HG02588 (cell line): ENCODE results near the gene NDUFA12.

Experiments used
- ATAC-seq: cut with Tn5 transposase; IDR thresholded peaks from one replicate; pipeline ENCODE4 v1.9.1; 2021; ENCODE audit warnings: mild to moderate bottlenecking, moderate library complexity; ENCODE audit not compliant: unreplicated experiment

Gene NDUFA12

GRCh38 chr12:94982456-94982855 is 21.0 kb downstream of the NDUFA12 start:
- ATAC-seq = no peak

DNA sequence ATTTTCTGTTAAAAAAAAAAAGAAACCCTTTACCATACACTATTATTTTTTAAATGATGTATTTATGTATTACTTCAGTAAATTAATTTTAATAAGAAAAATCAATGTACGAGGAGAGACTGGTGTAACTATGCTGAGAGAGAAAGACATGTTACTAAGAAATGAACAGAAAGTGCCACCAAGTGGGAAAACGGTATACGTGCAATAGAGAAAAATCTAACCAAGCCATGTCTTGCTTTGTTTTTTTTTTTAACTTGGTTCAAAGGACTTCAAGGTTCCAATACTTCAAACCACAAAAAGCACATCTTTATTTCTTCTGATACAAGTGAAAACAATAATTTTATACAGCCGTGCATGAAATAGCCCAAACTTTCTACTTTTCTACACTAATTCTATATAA is 22.9 kb downstream of the NDUFA12 start:
- ATAC-seq = no peak

DNA sequence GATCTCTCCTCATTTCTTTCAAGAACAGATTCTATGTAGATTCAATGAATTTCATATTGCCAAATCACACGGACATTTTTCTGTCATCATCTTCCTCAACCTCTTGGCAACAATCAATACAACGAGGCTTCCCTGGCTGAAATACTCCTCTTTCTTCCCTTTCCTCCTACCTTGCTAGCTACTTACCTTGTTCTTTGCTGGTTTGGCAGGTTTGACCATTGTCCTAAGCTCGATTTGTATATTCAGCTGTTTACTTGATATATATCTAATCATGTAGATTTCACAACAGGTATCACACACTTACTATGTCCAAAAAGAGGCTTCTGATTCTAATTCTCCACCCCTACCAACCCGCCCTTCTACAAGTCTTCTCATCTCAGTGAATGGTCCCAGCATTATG is 23.6 kb downstream of the NDUFA12 start:
- no peak for ATAC-seq

- ATAC-seq = no peak
Measured at GRCh38 chr12:94977766-94978468, 25.6 kb downstream of the NDUFA12 start.

GRCh38 chr12:94973221-94973620 is 30.3 kb downstream of the NDUFA12 start:
- ATAC-seq = no peak

- no peak for ATAC-seq
Measured at GRCh38 chr12:94972795-94973194, 30.7 kb downstream of the NDUFA12 start.

GRCh38 chr12:94971923-94972322 is 31.6 kb downstream of the NDUFA12 start:
- no peak for ATAC-seq

DNA sequence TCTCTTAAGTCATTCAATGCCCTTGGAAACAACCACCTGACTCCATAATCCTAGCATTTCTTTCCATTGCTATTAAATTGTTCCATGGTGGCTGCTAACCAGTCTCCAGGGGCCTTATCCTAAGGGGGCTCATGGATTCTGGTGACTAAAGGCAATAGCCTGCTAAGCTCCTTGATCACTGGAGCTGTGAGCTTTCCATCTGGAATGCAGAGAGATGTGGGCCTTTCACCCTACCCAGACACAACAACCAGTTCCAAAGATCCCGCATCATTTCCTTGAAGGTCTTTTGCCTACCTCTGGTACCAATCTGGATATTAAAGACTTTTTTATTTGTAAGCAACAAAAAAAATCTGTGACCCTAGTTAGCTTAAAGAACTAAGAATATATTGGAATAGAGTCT is 32.9 kb downstream of the NDUFA12 start:
- ATAC-seq = no peak

- peak; percentile 77 for ATAC-seq
Measured at GRCh38 chr12:94969424-94969823, 34.1 kb downstream of the NDUFA12 start.

DNA sequence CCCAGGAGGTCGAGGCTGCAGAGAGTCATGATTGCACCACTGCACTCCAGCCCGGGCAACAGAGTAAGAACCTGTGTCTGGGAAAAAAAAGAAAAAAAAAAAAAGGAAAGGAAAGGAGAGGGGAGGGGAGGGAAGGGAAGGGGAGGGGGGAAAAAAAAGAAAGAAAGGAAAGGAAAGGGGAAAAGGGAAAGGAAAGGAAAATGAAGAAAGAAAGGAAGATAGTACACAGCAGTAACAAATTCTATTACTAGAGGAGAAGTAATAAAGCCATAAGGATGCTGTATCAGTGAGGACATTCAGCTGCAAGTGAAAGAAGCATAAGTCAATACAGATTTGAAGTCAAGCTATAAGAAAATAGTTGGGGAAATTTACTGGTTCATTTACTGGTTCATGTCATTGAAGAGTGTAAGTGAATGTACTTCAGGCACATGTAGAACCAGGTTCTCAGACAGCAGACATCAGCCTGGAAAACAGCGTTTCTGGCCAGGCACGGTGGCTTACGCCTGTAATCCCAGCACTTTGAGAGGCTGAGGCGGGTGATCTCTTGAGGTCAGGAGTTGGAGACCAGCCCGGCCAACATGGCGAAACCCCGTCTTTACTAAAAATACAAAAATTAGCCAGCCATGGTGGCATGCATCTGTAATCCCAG is 37.4 kb downstream of the NDUFA12 start:
- ATAC-seq = no peak

DNA sequence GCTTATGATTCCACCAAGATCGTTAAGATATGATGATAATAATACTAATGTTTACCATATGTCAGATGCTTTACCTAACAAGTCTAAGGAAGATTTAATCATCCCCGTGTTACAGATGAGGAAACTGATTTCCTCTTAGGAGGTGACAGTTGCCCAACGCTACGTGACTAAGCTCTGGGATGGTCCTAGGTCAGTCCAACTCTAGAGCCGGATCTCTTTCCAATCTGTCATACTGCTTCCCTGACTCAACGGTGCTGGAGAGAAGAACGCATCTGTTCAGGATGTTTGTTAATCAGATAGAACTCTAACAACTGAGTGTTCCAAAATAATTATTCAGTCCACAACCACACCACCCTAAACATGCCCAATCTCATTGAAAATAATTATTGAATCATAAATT is 39.8 kb downstream of the NDUFA12 start:
- ATAC-seq = no peak

DNA sequence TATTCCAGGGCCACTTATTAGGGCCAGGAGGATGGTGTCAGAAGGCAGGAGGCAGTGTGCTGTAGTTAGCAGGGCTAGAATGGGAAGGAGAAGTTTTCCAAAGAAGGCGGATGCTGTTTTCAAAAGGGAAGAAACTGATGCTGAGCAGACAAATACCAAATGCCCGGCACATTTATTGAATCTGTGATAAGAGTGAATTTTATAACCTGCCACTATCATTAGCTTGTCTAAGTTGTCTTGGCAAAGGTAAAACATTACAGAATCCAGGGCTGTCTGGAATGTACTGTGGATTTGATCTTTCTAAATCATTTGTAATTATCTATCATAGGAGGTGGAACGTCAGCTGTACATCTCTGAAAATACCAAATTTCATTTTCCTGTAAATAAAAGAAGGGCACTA is 40.8 kb downstream of the NDUFA12 start:
- ATAC-seq = no peak

- ATAC-seq = no peak
Measured at GRCh38 chr12:94961911-94962310, 41.6 kb downstream of the NDUFA12 start.

- ATAC-seq = no peak
Measured at GRCh38 chr12:94961256-94961824, 42.2 kb downstream of the NDUFA12 start.

- no peak for ATAC-seq
Measured at GRCh38 chr12:94957006-94957405, 46.5 kb downstream of the NDUFA12 start.

- no peak for ATAC-seq
Measured at GRCh38 chr12:94954948-94955592, 48.4 kb downstream of the NDUFA12 start.

- ATAC-seq = no peak
Measured at GRCh38 chr12:94954029-94954685, 49.3 kb downstream of the NDUFA12 start.

DNA sequence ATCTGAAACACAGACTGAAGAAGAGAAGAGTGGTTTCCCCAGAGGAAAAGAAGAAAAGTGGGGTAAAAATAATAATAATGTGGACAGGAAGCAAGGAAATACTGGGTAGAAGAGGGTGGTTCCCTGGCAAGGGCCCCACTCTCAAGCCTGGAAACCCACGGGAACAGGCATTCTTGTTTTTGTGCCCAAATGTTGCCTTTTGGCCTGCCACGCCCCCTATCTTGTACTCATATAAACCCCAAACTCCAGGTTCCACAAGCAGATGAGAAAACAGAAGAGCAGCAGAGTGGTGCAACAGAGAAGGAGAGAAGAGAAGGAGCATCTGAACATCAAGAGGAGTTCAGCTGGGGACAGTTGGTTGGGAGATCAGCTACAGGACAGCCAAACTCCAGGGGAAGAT is 51.2 kb downstream of the NDUFA12 start:
- ATAC-seq = no peak

DNA sequence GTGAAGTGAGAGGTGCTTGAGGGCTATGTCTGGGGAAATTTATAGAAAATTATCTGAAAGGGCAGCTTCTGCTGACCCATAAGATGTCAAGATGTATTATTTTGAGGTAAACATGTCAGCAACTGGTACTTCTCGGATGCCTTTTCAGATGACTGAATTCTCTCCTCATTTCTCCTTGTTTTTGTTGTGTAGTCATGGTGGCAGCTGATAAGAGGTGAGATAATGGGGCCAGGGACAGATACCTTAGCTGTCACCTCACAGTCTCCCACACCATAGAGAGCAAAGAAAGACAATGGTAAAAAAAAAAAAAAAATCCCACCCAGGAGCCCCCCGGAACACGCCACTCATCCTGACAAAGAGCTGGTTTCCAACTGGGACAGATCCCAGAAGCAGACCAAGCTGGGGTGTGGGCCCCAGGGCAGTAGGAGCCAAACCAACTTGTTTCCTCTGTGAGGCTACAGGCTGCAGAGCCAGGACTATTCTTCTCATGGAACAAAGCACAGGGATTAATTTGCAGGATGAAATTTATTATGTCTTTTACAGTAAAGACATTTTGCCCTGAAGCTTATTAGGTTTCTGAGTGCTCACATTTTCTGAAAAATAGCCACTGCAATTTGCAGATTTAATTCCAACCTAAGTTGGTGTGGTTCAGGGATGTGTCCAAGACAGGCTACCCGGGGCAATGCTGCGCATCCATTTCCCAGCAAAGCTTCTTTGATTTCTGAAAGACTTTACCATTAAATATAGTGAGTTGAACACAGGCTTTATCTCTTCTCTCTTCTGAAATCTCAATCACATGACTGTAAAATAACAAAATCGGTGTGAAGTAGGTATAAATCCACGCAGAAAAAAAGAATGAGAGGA is 52.2 kb downstream of the NDUFA12 start:
- no peak for ATAC-seq

GRCh38 chr12:94948232-94948810 is 55.2 kb downstream of the NDUFA12 start:
- ATAC-seq = no peak
